ENCODE measurements around the gene SIT1.
A peak's percentile ranks its signal among the peaks of the same experiment; 100 is the strongest.

The SIT1 gene

GRCh38 chr9:35604578-35605350 lies 46.0 kb downstream of the SIT1 start, which contains the start of gene TESK1:
Gene TESK1, plus strand, starts transcription at chr9:35605262. Its CDS starts 358 bp downstream, at chr9:35605620.
- peak within 1 kb of the TSS; percentile 61 for H3K4me3 ChIP-seq (replicated peaks; ENCODE audit: low read depth, low read length)
- TF ChIP-seq CTCF (IDR thresholded peaks at IDR 0.05; ENCODE audit: low read length, missing control alignments): no peak
- peak; percentile 52 for DNase-seq (ENCODE audit: low read depth)

- peak; percentile 100 for DNase-seq (ENCODE audit: low read depth)
- peak overlapping the region; percentile 61 for H3K4me3 ChIP-seq (replicated peaks; ENCODE audit: low read depth, low read length)
- peak; percentile 69 for TF ChIP-seq CTCF (IDR thresholded peaks at IDR 0.05; ENCODE audit: low read length, missing control alignments)
These were observed 46.6 kb downstream of the SIT1 start for GRCh38 chr9:35603986-35604577.

- H3K4me3 ChIP-seq (replicated peaks; ENCODE audit: low read depth, low read length): peak overlapping the region; percentile 50
- peak; percentile 90 for DNase-seq (ENCODE audit: low read depth)
- TF ChIP-seq CTCF (IDR thresholded peaks at IDR 0.05; ENCODE audit: low read length, missing control alignments): no peak
These were observed 47.2 kb downstream of the SIT1 start for GRCh38 chr9:35603506-35603985.

GRCh38 chr9:35599763-35600604 lies 50.7 kb downstream of the SIT1 start:
- DNase-seq (ENCODE audit: low read depth): no peak
- peak; percentile 16 for TF ChIP-seq CTCF (IDR thresholded peaks at IDR 0.05; ENCODE audit: low read length, missing control alignments)
- no peak overlapping the region for H3K4me3 ChIP-seq (replicated peaks; ENCODE audit: low read depth, low read length)
